Measurements from ENCODE around the gene TMEFF1. TPM values are rescaled to one million over a fixed set of nuclear protein-coding genes. Genes with fewer than 3 reads are reported as not detected.

Gene TMEFF1
- total and polyA plus RNA-seq, 2 of the 8 experiments (the other 6 are each of a cell fraction or from before 2014, with no cell fraction given), result 13.5 to 68.2 TPM

- no peak for TF ChIP-seq CHD7 (IDR thresholded peaks at IDR 0.05; ENCODE audit: insufficient replicate concordance, low read length)
- no peak for TF ChIP-seq SP4 (IDR thresholded peaks at IDR 0.05; ENCODE audit: low read length)
- TF ChIP-seq HDAC6 (IDR thresholded peaks at IDR 0.05; ENCODE audit: low read depth, low read length), result no peak
- no peak for TF ChIP-seq CREB1 (IDR thresholded peaks at IDR 0.05)
- no peak for TF ChIP-seq TBP (IDR thresholded peaks at IDR 0.05; ENCODE audit: low read depth, low read length)
- no peak for TF ChIP-seq ASH2L (IDR thresholded peaks at IDR 0.05; ENCODE audit: low read length)
- no peak for TF ChIP-seq POLR2A (IDR thresholded peaks at IDR 0.05; ENCODE audit: control extremely low read depth in 1 of 2, low read depth in 2 of 2, low read length in 2 of 2)
- no peak for TF ChIP-seq SRF (IDR thresholded peaks at IDR 0.05; ENCODE audit: low read depth, low read length)
- TF ChIP-seq RNF2 (IDR thresholded peaks at IDR 0.05; ENCODE audit: borderline replicate concordance, low read depth, low read length, missing control alignments, poor library complexity, severe bottlenecking), result no peak
- TF ChIP-seq EP300 (IDR thresholded peaks at IDR 0.05; ENCODE audit: borderline replicate concordance in 1 of 2, low read depth in 2 of 2, low read length in 2 of 2), result no peak
- no peak for TF ChIP-seq SIX5 (IDR thresholded peaks at IDR 0.05; ENCODE audit: low read depth, low read length)
- no peak for TF ChIP-seq HDAC2 (IDR thresholded peaks at IDR 0.05; ENCODE audit: borderline replicate concordance in 1 of 2, low read depth in 2 of 2, low read length in 2 of 2)
- TF ChIP-seq YY1 (IDR thresholded peaks at IDR 0.05; ENCODE audit: low read depth, low read length), result no peak
Measured at GRCh38 chr9:100587375-100587774, 114.4 kb downstream of the TMEFF1 start (continued).
